ENCODE data around the gene BIRC5.
A peak's percentile ranks its signal among the peaks of the same experiment; 100 is the strongest.

BIRC5 gene

GRCh38 chr17:78256707-78257591 lies 42.9 kb downstream of the BIRC5 start:
- TF ChIP-seq CTCF (IDR thresholded peaks at IDR 0.05) = no peak

GRCh38 chr17:78257810-78258322 lies 43.8 kb downstream of the BIRC5 start:
- no peak for DNase-seq
- peaks cover 0 to 23% of the 10 kb centered on the region in 2 donors for H3K27me3 ChIP-seq
- H3K9me3 ChIP-seq = no peaks in the 10 kb centered on the region
- TF ChIP-seq CTCF (IDR thresholded peaks at IDR 0.05) = no peak
- no peak overlapping the region for H3K4me3 ChIP-seq
- H3K4me1 ChIP-seq = peaks cover 0 to 8% (median 2%) of the 10 kb centered on the region in 4 donors
- no peaks in the 10 kb centered on the region for H3K36me3 ChIP-seq
- intact Hi-C loops (cut with DNase I; ENCODE audit: low total_unique reads) = loop anchor here (10.0 kb wide), 1 partner anchor 167 kb away; no protein-coding TSS in a partner anchor
- H3K27ac ChIP-seq = no peak overlapping the region

More at GRCh38 chr17:78256707-78257591, 42.9 kb downstream of the BIRC5 start:
- no peaks in the 10 kb centered on the region for H3K9me3 ChIP-seq
- no peak overlapping the region for H3K4me3 ChIP-seq
- peaks cover 0 to 23% of the 10 kb centered on the region in 2 donors for H3K27me3 ChIP-seq
- DNase-seq = no peak
- intact Hi-C loops (cut with DNase I; ENCODE audit: low total_unique reads) = loop anchor here (10.0 kb wide), 1 partner anchor 168 kb away; no protein-coding TSS in a partner anchor
- H3K36me3 ChIP-seq = no peaks in the 10 kb centered on the region
- no peak overlapping the region for H3K27ac ChIP-seq
- peaks cover 0 to 8% (median 2%) of the 10 kb centered on the region in 4 donors for H3K4me1 ChIP-seq

GRCh38 chr17:78258323-78259191 lies 44.5 kb downstream of the BIRC5 start:
- Histone ChIP-seq H3K4me1 (peaks cover 0 to 7% (median 2%) of the 10 kb centered on the region in 4 donors), H3K27ac (no peak overlapping the region), H3K4me3 (no peak overlapping the region), H3K9me3 (no peaks in the 10 kb centered on the region), H3K27me3 (peaks cover 0 to 23% of the 10 kb centered on the region in 2 donors), H3K36me3 (no peaks in the 10 kb centered on the region)
- peak in 1 of 2 donors; percentile 51 for DNase-seq
- intact Hi-C loops (cut with DNase I; ENCODE audit: low total_unique reads) = loop anchor here (10.0 kb wide), 1 partner anchor 166 kb away; no protein-coding TSS in a partner anchor
- TF ChIP-seq CTCF (IDR thresholded peaks at IDR 0.05) = no peak

GRCh38 chr17:78259192-78259554 lies 45.1 kb downstream of the BIRC5 start:
- H3K4me3 ChIP-seq = no peak overlapping the region
- no peaks in the 10 kb centered on the region for H3K9me3 ChIP-seq
- no peak for TF ChIP-seq CTCF (IDR thresholded peaks at IDR 0.05)
- no peak overlapping the region for H3K27ac ChIP-seq
- peaks cover 0 to 23% of the 10 kb centered on the region in 2 donors for H3K27me3 ChIP-seq
- peaks cover 0 to under 1% (median 0%) of the 10 kb centered on the region in 4 donors for H3K4me1 ChIP-seq
- H3K36me3 ChIP-seq = no peaks in the 10 kb centered on the region
- intact Hi-C loops (cut with DNase I; ENCODE audit: low total_unique reads) = loop anchor here (10.0 kb wide), 1 partner anchor 166 kb away; no protein-coding TSS in a partner anchor
- no peak for DNase-seq

- intact Hi-C loops (cut with DNase I; ENCODE audit: low total_unique reads) = no loop called here
- Histone ChIP-seq H3K4me1 (no peaks in the 10 kb centered on the region), H3K27me3 (peaks cover 0 to 17% of the 10 kb centered on the region in 2 donors), H3K36me3 (no peaks in the 10 kb centered on the region), H3K9me3 (no peaks in the 10 kb centered on the region), H3K27ac (no peak overlapping the region), H3K4me3 (no peak overlapping the region)
- TF ChIP-seq CTCF (IDR thresholded peaks at IDR 0.05) = no peak
- DNase-seq = no peak
Observed at GRCh38 chr17:78263063-78263735, 49.1 kb downstream of the BIRC5 start.
